HG03095 (cell line): ENCODE measurements around the gene RRAS2.
"Not testable (repeated sequence)": the region's sequence is repeated elsewhere in the genome, so short reads cannot be mapped to it uniquely, and the experiment has no call there.

Experiments used
- ATAC-seq: cut with Tn5 transposase; IDR thresholded peaks from one replicate; pipeline ENCODE4 v1.9.1; 2021; ENCODE audit warnings: moderate library complexity; ENCODE audit not compliant: unreplicated experiment

Gene RRAS2

GRCh38 chr11:14259878-14260277, 99.1 kb downstream of the RRAS2 start:
- no peak for ATAC-seq

GRCh38 chr11:14259186-14259784, 99.7 kb downstream of the RRAS2 start:
- no peak for ATAC-seq

GRCh38 chr11:14258221-14258935, 100.6 kb downstream of the RRAS2 start:
- no peak for ATAC-seq

- no peak for ATAC-seq
Measured at GRCh38 chr11:14255238-14255534, 103.8 kb downstream of the RRAS2 start.

- ATAC-seq: no peak
Measured at GRCh38 chr11:14254533-14255237, 104.3 kb downstream of the RRAS2 start.

GRCh38 chr11:14253840-14254239, 105.1 kb downstream of the RRAS2 start:
- ATAC-seq: no peak

- no peak for ATAC-seq
Measured at GRCh38 chr11:14253421-14253820, 105.6 kb downstream of the RRAS2 start.

GRCh38 chr11:14252501-14252900, 106.5 kb downstream of the RRAS2 start:
- ATAC-seq: not testable (repeated sequence)

- ATAC-seq: no peak
Measured at GRCh38 chr11:14251754-14252153, 107.2 kb downstream of the RRAS2 start.

GRCh38 chr11:14249121-14249963, 109.6 kb downstream of the RRAS2 start:
- no peak for ATAC-seq

GRCh38 chr11:14248580-14248981, 110.4 kb downstream of the RRAS2 start:
- ATAC-seq: no peak

- ATAC-seq: no peak
Measured at GRCh38 chr11:14245444-14245843, 113.5 kb downstream of the RRAS2 start.

GRCh38 chr11:14244926-14245325, 114.1 kb downstream of the RRAS2 start:
- ATAC-seq: no peak

GRCh38 chr11:14242733-14243132, 116.2 kb downstream of the RRAS2 start:
- no peak for ATAC-seq

- ATAC-seq: no peak
Measured at GRCh38 chr11:14242187-14242586, 116.8 kb downstream of the RRAS2 start.

GRCh38 chr11:14240951-14241350, 118.0 kb downstream of the RRAS2 start:
- no peak for ATAC-seq

GRCh38 chr11:14240221-14240620, 118.8 kb downstream of the RRAS2 start:
- no peak for ATAC-seq

- peak; percentile 94 for ATAC-seq
Measured at GRCh38 chr11:14237444-14237961, 121.5 kb downstream of the RRAS2 start.

- no peak for ATAC-seq
Measured at GRCh38 chr11:14235701-14236100, 123.3 kb downstream of the RRAS2 start.

GRCh38 chr11:14234446-14234845, 124.5 kb downstream of the RRAS2 start:
- ATAC-seq: no peak

GRCh38 chr11:14232652-14233051, 126.3 kb downstream of the RRAS2 start:
- no peak for ATAC-seq
